Hematopoietic multipotent progenitor cell (in vitro differentiated cells): Measurements from ENCODE around the gene PCDH17. TPM values are rescaled to one million over a fixed set of nuclear protein-coding genes. Genes with fewer than 3 reads are reported as not detected.
A peak's percentile ranks its signal among the peaks of the same experiment; 100 is the strongest.

Source experiments
- DNase-seq, 3 donors: peaks; one replicate each; pipeline ENCODE4 v3.0.0-alpha.2; 2011 to 2015; ENCODE audit warnings: low read depth in 2 of 3, low spot score in 2 of 3
- total RNA-seq: library from RNA; depleted of rRNA; stranded (reverse); fragments of >200 nt; gene quantifications from one replicate; pipeline ENCODE4 v1.2.3, GENCODE V29; 2012

Gene PCDH17
- 0.54 TPM for total RNA-seq

DNA sequence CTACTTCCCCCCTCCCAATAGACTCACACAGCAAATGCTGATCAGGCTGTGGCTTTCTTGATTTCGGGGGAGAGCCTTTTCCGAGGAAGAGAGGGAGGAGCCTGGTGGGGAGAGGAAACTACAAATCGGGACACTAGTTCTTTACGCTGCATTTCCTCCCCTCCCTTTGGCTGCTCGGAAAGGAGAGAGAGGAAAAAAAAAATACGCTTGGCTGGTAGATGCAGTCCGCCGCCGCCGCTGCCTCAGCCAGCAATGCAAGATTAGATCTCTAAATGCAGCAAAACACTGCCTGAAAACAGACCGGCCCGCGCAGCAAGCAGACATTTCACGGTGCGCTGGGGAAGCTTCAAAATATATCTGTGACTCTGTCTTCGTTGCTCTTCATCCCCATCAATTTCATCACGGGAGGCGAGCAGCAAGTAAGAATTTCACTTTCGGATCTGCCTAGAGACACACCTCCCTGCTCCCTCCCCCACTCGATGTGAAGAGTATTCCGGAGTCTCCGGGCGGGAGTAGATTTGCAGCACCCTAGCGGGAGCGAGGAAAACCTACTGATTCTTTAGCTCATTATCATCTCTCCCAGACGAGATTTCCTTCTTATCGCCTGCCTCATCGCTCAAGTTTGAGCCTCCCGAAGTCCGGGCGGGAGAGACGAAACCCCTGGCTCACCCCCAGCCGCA, at the start of gene PCDH17:
TSS of gene PCDH17 (plus strand) at position 149 of the 680 bp plus-strand sequence. CDS start 803 bp downstream, outside the sequence.
- peak in 2 of 3 donors; percentile 44 to 57 for DNase-seq

GRCh38 chr13:57582032-57582431, 49.5 kb upstream of the PCDH17 start:
- no peak for DNase-seq

DNA sequence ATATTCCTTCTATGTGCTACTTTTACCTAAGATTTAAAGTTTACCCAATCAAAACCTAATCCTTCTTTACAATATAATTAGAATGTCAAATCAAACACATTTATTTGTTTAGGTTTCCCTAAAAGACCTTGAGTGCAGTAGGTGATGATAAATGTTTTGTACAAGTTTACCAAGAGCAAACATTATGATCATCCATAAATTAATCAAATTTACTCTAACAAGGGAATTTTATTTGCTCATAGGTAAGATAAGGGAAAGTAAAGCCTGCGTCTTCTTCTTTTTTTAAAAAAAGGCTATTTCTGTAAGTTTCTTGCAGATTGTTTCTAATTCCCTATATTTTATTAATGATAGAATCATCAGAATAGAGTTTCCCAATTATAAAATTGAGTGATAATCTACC, 48.0 kb upstream of the PCDH17 start:
- DNase-seq = no peak

DNA sequence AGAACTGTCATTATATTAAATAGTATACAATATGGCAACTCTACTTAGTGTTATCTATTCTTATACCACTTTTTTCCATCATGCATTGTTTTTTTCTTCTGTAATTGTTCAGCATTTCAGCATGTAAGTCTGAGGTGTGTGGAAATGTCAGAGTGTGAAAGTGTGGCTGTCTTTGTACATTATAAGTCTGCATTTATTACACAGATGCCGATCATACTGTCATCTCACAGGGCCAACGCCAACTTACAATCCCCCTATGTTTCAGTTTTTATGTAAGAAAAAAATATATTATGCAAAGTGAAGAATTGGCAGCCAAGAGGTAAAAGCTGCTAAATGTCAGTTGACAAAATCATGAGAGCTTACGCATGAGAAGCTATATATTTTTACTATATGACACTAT, 42.9 kb upstream of the PCDH17 start:
- DNase-seq = no peak

DNA sequence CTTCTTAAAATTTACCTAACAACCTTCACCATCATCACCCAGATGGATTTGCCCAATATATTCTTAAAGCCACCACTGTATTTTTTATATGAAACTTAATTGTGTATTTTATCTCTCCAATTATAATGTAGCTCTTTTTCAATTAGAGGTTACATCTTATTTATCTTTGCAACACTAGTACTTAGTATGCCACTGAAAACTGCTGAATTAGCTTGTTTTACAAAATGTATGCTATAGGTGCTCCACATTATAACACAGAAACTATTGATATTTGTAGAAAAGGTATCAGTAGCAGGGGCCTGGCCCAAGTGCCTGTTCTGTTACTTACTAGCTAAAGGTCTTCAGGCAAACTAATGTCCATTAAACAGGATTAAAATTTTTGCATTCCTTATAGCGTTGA, 35.8 kb upstream of the PCDH17 start:
- no peak for DNase-seq

DNA sequence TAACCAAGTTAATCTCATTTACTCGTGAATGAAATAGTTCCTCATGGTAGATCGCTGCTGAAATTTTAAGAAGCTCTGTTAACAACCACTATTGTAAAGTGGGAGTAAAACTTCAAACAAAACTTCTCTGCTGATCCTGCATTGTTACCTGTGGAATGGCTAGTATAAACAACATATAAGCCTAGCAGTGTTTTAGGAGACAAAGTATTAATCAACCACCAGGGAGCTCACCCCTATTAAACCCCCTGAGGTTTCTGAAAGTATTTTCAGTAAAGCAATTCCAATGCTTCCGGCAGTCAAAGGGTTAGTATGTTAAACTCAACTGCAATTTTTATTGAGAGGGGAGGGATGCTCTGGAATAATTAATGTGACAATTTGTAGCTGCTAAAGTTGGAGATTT, 30.0 kb upstream of the PCDH17 start:
- DNase-seq = no peak

DNA sequence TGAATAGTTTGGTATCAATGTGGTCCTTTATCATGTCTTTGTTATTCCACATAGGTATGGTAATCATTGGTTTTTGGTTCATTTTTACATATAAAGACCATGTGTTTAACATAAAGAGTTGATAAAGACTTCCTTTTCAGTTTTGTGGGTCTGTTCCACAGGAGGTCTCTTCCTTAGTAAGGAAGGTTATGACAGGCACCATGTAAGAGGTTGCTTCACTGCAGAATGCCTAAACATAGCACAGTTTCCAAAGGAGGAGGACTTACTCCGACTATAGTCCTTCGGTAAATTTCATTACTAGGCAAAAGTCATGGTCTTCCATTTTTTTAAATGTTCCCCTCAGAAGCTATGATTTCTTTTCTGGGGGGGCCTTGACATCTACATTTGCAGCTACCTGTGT, 27.1 kb upstream of the PCDH17 start:
- no peak for DNase-seq

- DNase-seq = no peak
Measured at GRCh38 chr13:57611969-57612368, 19.6 kb upstream of the PCDH17 start.

DNA sequence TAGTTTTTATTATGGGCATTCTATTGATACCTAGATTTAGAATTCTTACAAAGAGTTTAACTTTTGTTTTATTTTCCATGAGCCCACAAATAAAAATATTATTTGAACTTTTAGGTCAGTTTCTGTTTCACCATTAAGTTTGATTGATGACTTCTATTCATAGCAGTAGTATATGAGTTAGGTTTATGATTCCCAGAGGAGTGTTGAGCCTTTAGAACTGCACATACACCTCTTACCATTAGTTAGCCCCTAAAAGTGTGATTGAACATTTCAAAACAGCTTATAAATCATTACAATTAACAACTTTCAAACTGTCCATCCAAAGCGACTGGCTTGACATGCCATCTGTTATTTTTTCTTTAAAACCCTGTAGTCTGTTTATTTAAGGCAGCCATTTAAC, 19.0 kb upstream of the PCDH17 start:
- DNase-seq = no peak

DNA sequence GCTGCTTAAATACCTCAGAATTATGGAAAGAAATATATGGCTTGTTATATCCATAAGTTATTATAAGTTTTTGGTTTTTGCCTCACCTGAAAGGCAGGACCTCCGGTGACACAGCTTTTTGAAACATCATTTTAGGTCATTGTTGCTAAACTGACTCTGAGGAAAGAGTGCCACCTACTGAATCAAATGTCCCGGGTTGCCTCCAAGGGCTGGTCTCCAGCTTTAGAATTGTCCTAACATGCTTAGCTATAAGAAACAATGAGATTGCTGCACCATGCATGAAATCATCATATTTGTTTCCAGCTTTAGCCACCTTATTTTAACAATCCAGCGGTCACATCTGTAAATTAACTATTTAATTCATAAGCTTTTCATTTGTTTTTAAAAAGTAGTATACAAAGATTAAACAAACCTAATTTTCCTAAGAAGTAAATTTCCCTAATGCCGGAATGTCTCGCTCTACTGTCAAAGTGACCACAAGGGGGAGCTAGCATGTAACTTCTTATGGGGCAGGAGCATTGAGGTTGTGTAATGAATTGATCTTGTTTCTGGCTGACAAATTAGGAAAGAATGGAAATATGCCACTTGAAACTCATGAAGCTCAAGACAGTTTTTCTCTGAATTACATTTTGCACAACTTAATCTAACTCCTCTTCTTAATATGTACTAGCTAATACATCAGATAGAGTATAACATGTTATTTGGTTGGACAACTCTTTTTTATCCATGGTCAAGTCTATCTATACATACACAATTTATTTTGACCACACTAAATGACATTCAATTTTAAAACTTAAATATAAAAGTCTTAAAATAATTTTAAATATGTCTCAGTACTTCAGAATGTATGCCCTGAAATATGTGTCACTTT, 6.7 kb upstream of the PCDH17 start:
- peak in 2 of 3 donors; percentile 51 to 62 for DNase-seq

DNA sequence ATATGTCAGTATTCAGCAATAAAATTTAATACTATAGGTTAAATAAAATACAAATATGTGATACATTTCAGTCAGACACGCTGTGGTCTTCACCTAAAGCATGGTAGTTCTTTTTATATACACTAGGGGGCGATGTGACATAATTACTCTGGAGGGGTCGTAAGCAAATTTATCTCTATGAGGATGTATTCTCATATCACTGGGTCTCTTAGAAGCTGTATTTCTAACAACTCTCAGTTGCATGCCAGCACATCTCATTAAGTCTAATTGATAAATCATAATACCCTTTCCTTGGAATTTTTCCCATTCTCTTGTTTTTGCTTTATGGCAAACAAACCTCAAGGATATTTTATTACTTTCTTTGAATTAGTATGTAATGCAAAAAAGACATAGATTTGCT, 3.9 kb upstream of the PCDH17 start:
- peak in 2 of 3 donors; percentile 35 to 59 for DNase-seq

GRCh38 chr13:57629391-57629804, 2.1 kb upstream of the PCDH17 start:
- DNase-seq = peak in 2 of 3 donors; percentile 31

GRCh38 chr13:57629821-57630235, 1.7 kb upstream of the PCDH17 start:
- peak in 2 of 3 donors; percentile 59 to 73 for DNase-seq

DNA sequence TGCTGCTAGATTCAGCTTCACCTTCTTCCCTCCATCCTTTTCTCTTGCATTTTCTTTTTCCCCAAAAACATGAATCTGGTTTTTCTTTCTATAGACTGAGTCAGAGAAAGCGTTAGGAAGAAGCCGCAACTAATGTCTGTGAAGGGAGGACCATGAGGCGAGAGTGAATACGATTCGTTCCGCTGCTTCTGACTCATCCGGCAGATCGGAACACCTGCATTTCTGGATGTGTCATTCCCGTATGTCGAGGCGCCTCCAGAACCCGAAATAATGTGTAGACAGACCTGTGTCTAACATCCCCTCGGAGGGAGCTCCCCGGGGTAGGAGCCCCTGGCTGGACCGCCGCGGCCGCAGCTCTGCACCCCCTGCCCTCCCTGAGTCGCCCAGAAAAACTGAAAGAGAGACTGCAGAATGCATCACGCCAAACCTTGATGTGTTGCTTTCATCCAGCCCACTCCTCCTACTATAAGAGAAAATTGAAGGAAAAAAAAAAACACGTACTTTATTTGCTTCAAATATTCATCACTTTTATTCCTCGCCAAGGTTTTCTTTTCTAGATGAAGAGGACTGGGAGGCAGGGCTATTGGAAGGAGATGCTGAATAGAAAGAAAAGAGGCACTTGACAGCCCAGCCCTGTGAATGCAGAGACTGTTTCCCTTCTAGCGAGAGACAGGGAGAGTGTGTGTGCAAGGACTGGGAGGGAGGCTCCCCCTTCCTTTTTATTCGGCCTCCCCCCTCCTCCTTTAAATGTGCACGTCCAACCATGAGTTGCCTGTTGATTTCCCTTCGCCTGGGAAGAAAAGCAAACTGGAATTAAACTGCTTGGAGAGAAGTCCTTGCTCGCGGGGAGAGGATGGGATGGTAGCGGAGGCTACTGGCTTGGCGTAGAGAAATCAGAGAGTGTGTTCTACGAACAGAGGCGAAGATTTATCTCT, 616 bp upstream of the PCDH17 start:
- peak in 2 of 3 donors; percentile 34 to 49 for DNase-seq

GRCh38 chr13:57632276-57633140, 964 bp downstream of the PCDH17 start:
- peak in 2 of 3 donors; percentile 14 to 27 for DNase-seq

- DNase-seq = peak in 2 of 3 donors; percentile 25 to 27
Measured at GRCh38 chr13:57633141-57633949, 1.8 kb downstream of the PCDH17 start.

GRCh38 chr13:57633950-57634838, 2.6 kb downstream of the PCDH17 start:
- peak in 2 of 3 donors; percentile 22 to 50 for DNase-seq

- DNase-seq = no peak
Measured at GRCh38 chr13:57634839-57635165, 3.3 kb downstream of the PCDH17 start.
